ENCODE measurements around the gene RBMS1. TPM values are rescaled to one million over a fixed set of nuclear protein-coding genes. Genes with fewer than 3 reads are reported as not detected.
A peak's percentile ranks its signal among the peaks of the same experiment; 100 is the strongest.

The RBMS1 gene
- total RNA-seq, 1 donor from 2014 or later, result 64.3 TPM

DNA sequence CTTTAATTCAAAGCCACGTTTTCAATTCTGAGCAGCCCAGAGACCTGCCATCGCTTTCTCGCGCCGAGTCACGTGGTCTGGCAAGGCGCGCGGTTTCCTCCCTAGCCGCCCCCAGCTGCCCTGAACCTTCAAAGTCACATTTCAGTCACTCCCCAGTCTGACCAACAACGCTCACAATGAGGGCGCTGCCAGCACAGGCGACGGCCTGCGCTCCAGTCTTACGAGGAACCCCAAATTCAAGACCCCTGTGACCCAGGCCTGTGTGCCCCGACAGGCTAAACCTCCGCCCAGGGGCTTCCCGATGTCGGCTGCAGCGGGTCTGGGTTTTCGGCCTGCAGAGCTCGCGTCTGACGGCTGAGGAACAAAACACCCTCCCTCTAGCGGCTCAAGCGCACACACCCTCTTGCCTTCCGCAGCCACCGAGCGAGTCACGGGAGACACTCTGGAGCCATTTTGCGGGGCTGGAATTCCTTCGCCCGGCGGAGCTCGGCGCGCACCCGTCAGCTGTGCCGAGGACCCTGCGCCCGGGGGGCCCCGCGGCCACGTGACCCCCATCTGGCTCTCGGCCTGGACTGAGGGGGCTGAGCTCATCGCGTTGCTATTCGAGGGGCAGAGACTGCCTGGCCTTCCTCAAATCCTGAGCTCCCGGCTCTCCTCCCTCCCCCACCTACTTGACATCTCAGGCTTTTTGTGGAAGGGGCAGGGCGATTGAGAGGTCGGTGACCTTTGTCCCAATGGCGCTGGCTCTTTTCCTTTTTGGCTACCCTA lies 223.6 kb downstream of the RBMS1 start:
- peak; percentile 92 for DNase-seq

DNA sequence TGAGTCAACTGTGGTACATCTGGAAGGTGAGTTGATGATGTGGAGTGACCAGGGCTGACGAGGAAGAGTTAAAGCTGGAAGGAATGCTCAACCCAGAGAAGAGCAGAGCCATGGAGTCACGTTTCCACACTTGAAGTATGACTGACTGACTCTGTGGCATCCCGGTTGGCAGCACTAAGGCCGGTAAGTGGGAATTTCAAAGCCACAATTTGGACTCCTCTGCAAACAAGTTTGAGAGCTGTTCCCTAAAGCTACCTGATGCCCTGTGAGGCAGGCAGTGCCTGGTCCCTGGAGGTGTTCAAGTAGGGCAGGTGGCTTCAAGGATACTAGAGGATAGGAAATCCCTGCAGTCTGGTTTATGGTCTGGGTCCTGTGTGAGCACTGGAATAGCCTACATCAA lies 224.2 kb downstream of the RBMS1 start:
- no peak for DNase-seq

DNA sequence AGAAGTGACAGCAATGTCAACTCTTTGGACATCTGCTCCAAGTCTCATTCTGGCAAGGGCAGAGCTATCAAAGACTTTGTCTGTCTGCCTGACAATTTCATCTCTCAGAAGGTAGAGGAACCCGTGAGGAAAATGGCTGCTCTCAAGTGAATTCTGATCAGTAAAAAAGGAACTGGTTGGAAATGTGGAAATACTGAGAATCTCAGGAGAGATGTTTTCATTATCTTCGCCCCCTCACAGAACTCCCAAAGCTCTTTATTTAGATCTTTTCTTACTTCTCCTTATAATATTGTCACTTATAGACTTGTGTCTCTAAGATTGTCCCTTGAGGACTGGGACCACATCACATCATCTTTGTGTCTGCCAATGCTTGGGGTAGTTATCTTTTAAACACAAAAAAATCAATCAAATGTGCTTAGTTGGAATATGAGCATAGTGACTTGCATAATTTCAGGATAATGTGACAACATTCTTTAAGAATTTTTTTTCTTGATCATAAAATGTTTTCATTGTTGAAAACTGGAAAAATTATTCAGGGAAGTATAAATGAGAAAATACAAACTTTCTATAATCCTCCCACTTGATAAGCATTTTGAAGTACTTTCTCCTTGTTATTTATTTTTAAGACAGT lies 225.3 kb downstream of the RBMS1 start:
- no peak for DNase-seq

DNA sequence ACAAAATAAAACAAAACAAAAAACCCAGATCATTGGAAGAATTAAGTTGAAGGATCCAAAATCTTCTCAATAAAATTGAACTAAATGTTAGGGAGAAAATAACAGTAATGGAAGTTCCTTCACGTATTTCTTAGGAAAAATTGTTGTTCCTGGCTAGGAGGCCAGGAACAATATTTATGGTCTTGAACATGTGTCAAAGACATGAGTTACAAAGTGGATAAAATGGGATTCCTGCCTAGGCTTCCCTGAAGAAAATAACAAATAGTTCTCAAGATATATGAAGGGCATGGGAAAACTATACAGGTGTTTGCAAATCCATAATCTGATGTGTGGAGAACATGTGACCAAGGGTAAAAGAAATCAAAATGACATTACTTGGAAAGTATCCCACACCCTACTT lies 225.9 kb downstream of the RBMS1 start:
- no peak for DNase-seq

DNA sequence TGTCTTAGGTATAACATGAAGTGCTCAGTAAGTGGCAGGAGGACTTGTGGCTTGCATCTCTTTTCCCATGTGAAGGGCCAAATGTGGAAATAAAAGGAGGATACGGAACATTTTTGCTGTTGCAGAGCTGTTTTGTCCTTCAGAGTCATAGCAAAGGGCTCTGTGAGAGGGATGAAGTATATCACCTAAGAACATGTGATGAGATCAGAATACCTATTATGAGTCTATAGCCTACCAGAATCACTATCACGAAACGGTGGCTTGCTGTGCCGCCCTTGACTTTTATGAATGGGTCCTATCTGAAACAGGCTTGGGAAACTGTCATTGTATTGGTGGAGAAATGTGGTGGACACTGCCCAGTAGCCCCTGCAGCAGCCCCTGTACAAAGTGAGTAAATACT lies 226.6 kb downstream of the RBMS1 start:
- no peak for DNase-seq

DNA sequence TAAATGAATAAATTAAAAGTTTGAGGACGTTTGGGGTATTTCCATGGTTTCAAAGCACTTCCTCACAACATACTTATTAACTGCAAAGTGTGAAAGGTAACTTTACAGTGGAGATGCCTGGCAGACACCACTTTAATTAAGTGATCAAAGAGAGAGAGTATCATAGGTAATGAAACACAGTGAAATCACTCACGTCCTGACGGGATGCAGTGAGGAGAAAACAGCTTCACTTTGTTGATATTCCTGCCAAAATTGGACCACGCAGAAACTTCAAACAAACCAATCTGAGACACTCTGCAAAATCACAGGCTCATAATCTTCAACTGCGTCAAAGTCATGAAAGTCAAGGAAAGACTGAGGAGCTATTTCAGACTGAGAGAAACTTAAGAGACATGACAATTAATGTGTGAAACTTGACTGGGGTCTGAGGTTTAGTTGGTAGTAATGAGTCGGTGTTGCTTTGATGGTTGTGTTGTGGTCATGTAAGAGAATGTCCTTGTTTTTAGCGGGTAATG lies 227.5 kb downstream of the RBMS1 start:
- DNase-seq, result no peak

DNA sequence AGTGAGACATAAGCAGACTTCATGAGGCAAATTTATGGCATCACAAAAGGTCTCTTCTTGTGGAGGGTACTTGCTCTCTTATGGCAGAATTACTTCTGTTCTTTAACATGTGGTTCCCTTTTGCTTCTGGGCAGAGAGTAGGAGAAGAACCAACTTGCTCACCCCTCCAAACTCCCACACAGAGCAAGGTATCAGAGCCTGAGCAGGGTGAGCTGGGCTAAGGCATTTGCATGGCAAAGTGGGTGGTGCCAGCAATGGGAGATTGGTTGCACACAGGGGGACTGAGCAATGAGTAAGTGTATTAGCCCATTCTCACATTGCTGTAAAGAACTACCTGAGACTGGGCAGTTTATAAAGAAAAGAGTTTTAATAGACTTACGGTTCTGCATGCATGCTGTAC lies 229.3 kb downstream of the RBMS1 start:
- no peak for DNase-seq

DNA sequence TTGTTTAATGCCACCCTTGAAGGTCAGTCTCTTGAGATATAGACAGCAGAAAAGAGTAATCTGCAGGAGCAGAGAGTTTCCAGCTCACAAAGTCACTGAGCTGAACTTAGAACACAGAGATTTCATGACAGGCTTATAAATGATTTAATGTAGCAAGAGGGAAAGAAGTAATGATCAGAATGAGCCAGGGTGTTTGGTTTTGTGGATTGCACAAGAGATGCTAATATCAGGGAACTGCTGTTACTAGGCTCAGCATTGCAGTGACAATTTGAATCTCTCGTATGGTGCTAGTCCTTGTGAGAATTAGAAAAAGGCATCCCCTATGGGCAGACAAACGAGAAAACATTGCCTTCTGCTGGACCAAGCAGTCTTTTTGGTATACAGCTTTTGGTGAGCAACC lies 231.9 kb downstream of the RBMS1 start:
- DNase-seq, result no peak

DNA sequence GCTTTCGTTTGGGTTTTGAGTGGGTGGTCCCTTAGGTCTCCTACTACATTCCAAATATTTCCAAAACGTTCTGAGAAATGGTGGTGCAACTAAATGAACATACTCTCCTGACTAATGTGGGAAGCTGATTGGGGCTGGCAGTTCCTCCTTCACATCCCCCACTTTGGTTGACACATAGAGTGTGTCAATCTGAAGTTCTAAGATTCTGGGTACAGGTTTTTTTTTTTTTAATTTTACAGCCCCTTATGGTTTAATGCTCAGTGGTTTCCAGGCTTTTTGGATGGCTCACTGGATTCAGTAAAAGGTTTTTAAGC lies 235.2 kb downstream of the RBMS1 start:
- DNase-seq, result no peak

DNA sequence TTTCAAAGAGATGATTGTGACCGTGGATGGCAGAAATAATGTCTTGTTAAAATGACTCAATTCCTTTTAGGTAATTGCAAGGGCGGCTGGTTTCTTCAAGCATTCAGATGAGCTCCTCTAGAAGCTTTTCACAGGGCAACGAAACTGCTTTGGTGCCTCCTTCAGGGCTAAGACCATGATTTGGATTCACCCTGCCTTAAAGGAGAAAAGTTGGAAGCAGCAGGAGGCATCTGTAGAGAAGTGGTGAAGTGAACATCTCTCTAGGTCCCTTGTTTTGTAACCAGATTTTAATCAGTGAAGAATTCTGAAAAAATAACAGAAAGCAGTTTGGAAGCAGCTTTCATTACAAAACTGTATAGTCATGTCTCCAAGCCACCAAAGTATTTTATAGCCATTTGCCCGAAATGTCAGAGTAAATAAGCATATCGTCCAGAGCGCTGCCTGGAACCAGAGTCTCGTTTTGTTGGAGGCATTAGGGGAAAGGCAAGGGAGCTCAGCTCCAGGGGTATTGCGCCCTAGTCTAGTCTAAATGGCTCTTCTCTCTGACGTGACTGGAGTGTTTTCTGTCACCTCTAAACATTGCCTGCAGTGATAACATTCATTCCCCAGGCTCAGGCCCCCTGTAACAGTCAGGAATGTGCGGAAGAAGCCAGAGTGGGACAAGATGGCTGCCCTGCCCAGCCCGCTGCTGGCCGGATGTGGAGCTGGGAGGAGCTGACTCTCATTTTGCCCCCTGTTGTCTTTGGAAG lies 235.7 kb downstream of the RBMS1 start:
- no peak for DNase-seq

DNA sequence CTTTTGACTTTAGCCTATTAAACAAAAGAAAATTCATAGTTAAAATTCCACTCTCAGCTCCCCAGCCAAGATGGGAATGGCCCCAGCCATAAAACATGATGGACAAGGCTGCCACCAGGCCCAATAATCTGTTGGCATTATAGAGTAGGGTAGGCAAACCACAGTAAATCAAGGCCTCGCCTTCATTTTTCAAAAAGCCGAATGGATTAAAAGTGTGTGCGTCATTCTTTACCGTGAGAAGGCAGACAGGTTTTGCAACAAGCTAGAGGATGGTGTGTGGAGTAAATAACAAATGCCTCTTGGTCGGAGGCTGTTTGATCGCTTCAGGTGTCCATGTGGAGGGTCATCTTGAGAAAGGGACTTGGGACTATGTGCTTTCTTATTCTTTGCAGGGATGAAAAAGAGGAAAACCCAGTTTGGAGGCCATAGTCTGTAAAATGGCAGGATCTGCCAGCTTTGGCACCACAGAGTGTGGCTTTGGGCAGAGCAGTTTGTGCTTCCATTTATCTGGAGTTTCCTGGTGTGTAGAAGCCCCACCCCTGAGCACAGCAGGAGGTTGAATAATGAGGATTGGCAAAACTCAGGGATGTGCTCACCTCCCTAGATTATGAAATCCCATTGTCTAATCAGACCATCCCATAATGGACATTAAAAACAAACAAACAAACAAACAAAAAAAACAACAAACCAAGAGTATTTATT lies 236.4 kb downstream of the RBMS1 start:
- DNase-seq, result no peak

DNA sequence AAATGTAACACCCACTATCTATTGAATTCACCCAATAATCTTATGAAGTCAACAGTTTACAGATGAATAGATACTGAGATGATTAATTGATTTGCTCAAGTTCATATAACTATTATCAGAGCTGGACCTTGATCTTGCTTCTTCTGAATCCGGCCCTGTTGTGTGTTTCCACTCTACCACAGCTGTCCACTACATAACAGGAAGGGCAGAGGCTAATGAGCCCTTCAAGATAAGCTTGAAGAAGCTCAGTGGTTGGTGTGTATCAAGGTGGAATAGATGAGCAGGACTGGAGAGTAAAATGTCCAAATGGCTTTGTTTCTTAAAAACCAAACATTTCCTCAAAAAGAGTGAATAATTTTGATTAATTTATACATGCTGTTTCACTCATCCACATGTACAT lies 237.1 kb downstream of the RBMS1 start:
- no peak for DNase-seq

DNA sequence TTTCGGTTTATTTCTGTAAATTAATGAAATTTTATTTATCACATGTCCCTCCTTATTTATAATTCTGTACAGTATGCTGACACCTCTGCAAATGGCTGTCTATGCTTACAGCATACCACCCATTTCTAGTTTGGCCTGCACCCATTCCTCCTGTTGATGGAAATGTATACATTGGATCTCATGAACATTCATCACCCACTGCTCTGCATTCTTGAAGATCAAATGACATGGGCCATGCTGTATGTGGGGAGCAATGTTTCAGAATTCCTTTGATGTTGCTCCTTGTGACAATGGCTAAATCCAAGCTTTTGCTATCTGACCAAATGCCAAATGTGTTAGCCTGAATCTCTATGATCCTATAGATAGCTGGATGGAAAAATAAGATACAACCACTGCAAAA lies 238.2 kb downstream of the RBMS1 start:
- DNase-seq, result no peak

DNA sequence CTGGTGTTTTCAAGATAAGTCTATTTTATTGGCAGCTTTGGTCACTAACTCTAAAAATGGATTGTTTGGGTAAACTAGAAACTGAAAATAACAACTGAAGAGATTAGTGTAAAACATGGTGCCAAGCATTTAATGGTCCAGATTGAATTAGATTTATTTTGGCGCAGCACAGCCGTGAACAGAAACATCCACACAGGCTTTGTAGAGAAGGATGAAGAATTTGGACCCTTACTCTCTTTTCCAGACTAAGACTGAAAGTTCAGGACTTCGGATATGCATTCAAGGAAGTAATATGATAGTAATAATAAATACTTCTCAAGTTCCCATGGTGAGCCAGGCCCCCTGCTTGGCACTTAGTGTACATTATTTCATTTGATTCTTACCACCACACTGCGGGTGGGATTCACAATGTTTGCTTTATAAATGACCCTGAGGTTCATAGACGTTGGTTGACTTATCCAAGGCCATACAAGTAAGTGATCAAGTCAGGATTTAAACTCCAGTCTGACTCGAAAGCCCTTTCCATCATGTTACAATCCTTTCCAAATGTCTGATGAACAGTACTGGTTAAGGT lies 239.3 kb downstream of the RBMS1 start:
- DNase-seq, result no peak

DNA sequence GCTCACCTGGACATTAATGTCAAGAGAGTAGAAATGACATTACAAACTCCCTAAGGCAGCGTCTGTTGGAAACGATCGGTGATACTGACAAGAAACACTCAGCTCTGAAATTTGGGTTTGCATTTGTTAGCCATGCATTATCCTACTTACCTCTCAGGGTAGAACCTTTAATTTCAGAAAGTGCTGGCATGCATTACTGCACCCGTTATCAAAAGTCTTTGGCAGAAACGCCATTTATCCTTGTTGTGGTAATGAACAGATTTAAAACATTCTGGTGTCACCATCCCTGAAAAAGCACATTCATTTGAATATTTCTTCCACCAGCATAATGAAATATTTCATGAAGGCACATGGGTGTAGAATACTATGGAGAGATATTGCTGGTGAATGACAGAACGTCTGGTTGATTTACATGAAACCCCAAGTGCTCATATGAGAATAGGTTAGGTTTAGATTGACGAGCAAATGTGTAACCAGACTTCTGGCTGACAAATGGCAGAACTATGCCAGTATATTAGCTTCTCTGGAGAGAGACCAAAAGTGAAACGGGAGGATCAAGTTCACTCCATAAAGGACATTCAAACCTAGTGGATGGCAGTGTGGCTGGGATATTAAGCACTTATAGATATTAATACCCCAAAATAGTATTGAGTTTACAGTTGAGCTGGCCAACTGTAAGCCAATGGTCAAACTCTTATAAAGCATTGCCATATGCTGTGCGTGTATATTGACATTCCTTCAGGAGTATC lies 240.0 kb downstream of the RBMS1 start:
- DNase-seq, result no peak

DNA sequence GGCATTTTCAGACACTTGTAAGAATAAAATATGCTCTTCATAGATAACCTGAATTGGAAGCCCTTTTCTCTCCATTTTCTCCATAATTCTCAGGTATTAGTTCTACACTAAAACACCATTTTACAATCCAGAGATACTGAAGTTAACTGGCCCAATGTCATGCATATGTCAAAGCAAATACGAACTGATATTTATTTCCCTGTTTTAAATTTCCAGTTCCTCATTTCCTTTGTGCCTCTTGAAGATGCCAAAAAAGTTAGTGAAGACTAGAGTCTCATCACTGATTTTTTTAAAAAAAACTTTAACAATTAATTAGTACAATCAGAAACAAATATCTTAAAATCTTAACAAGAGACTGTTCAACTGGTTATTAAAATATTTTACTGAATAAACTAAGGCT lies 240.7 kb downstream of the RBMS1 start:
- no peak for DNase-seq

DNA sequence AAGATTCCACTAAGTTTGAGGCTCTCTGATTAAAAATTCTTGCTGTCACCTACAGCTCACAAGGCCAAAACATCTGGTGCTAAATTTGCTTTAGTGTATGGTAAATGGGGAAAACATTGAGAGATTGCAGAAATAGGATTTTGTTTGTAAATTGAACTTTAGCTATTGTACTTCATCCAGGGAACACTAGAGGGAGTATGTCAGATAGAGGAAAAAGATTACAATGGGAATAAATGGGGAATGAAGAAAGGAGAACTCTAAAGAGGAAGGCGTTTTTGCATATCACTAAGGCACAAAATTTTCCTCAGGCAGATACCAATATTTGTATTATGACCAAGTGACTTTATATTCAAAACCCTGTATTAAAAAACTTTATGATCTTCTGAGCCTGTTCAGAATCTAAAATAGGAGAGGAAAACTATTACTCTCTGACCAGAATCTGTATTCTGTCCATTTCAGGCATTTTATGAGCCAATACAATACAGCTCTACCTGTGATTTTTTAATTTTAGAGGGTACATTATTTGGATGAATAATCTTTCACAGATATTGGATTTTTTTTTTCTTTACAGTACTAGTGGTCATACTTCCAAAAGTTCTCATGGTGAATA lies 241.2 kb downstream of the RBMS1 start:
- peak; percentile 64 for DNase-seq

DNA sequence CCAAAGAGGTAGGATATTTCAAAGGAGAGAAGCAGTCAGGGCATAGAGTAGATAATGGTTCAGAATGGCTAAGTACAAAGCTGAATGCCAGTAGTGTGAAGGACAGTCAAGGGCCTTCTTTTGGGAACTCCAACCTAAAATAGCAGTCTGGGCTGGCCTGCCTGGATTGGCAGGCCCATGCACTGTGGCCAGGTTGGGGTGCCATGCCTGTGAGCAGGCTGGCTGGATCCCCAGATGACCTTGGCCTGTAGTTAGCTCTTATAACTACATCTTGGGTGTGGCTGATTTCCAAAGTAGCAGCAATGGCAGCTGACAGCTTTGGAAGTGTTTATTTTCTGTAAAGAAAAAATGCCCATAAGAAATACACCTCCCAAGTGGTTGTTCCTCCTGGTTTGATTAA lies 242.0 kb downstream of the RBMS1 start:
- no peak for DNase-seq

DNA sequence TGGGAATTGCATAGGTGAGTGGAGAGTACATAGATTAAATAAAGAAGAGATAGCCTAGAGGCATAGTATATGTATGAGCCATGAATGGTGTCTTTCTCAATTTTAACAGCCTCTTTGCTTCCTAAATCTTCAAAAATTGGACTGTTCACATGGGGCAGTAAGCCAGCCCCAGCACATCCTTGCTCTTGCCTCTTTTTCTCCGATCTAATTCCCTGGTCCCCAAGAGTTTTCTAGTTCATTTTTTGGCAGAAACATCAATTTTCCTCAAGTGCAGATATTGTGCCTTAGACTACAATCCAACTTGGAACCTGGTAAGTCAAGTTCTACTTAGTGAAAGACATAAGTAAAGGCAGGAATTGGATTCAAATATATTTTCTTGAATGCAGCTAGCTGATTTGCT lies 243.7 kb downstream of the RBMS1 start:
- DNase-seq, result no peak

DNA sequence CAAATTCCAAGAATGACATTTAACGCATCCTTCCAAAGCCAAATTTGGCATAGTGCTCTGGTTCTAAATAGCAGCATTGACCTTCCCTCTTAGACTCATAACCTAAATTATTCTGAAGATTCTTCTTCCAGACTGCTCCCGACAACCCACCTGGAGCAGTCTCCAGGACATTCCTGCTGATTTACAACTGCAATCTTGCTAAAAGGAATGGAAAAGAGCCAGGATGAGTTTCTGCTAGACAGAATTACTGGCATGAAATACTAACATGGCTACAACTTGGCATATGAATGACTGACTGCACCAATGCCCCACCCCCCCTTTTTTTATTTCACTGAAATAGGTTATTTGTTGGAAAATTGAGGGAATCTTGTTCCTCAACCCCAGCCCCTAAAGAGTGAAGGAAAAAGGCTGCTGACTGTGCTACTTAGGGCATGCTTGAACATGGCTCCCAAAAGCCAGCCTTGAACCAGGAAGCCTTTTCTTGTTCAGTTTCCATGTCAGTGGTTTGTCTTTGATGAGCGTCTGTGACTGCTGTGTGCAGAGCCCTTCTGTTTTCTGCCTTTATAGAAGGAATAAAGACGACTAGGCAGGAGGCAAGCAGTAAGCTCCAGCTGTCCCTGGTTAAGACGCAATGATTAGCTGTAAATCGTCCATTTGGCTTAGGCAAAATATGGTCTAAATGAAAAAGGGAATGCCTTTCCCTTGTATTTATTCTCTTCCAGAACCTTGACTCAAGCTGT lies 246.1 kb downstream of the RBMS1 start:
- no peak for DNase-seq

DNA sequence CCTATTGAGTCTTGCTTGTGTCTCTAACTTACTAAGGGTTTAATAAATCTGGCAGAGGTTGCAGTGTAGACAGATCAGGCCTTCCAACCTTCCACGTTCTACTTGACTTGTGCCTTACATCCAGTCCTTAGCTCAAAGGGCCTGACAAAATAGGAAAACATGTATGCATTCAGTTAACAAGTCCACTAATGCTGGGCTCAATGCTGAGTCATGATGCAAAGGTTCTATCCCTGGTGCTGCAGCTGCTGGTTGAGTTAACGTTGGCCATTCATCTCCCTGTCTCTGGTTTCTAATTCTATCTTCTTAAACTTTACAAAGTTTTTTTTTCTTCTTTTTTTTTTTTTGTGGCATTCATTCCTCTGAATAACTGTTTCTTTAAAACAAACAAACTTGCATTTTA lies 247.3 kb downstream of the RBMS1 start:
- DNase-seq, result no peak
